Measurements from ENCODE around the gene PPA1. TPM values are rescaled to one million over a fixed set of nuclear protein-coding genes. Genes with fewer than 3 reads are reported as not detected.

Gene PPA1
- total RNA-seq: 100 to 1,000 TPM; 166 to 168 TPM

DNA sequence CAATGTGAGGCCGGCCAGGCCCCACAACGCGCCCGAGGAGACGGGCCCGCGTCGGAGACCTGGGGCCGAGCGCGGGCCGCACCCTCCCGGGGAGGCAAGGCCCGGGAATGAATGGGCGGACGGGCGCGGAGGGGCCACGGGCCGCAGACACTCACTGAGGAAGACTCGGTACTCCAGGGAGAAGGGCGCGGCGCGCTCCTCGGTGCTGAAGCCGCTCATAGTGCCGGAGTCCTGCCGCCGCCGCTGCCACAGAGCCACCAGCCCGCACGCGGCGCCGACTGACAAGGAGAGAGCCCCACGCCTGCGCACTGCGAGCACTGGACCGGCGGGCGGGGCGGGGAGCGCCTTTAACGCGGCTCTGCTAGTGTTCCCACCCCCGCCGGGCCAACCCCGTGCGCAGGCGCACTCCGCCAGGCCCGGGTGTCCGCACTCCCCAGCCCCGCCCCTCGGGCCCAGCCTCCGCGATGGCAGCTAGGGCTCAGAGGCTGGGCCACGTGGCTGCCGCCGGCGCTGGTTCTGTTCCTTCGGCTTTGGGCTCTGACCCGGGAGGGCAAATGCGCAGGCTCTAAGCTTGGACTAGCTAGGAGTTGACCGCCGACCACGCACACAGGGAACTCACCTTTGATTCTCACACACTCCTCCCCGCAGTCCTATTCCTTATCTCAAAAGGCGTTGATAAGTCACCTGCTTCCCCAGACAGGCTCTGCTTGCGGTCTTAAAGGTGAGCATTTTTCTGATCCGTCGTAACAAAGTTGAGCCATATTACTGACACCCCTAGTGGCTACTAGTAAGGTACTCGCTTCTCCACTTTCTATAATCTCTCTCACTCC lies at the start of gene PPA1:
TSS of gene PPA1 (minus strand) at position 321 of the 830 bp plus-strand sequence. CDS start at position 219, 102 bp downstream.

Other genes with a start within 250 kb of the PPA1 start
- gene MACROH2A2, start 180.6 kb downstream of the PPA1 start, total RNA-seq: 1 to 10 TPM; 4.4 to 5.0 TPM
- gene AIFM2, start 100.6 kb downstream of the PPA1 start, total RNA-seq: 1 to 10 TPM; 1.8 to 2.3 TPM
- 10 to 100 TPM; 12.2 TPM for gene TYSND1, start 86.7 kb downstream of the PPA1 start, total RNA-seq
- gene SAR1A, start 62.9 kb downstream of the PPA1 start, total RNA-seq: 10 to 100 TPM; 90.5 to 97.3 TPM
- gene NPFFR1, start 50.6 kb upstream of the PPA1 start, total RNA-seq: not detected
- gene LRRC20, start 149.2 kb upstream of the PPA1 start, total RNA-seq: 10 to 100 TPM; 10.3 to 11.0 TPM
- gene EIF4EBP2, start 170.7 kb upstream of the PPA1 start, total RNA-seq: 10 to 100 TPM; 62.5 to 63.4 TPM
- gene NODAL, start 208.3 kb upstream of the PPA1 start, total RNA-seq: under 1 TPM; 0.15 to 0.26 TPM
- gene PALD1, start 245.3 kb upstream of the PPA1 start, total RNA-seq: under 1 TPM; 0.24 to 0.28 TPM